ENCODE measurements around the gene AASDH. TPM values are rescaled to one million over a fixed set of nuclear protein-coding genes. Genes with fewer than 3 reads are reported as not detected.

AASDH gene
- total RNA-seq, 1 experiment from 2014 or later: 4.8 TPM

DNA sequence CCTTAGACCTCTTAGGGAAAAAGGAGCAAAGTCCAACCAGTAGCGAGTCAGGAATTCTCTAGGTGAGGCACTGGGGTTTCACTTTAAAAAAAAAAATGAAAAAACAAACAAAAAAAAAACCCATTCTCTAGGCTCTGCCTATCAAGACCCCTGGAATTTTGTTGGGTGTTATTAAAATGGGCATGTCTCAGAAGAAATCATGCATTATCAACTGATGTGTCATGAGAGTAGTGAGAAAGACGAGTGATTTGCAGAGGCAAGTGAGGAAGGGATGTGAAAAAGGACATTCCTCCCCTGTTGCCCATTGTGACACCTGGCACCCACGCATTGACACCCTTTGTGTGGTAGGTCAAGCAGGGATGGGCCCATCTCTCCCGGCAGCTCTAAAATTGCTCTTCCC lies 78.9 kb downstream of the AASDH start:
- Histone ChIP-seq H3K27me3 (no peaks in the 10 kb centered on the region), H3K4me3 (no peak overlapping the region), H3K9me3 (no peaks in the 10 kb centered on the region), H3K36me3 (no peaks in the 10 kb centered on the region)
- no peak for DNase-seq

DNA sequence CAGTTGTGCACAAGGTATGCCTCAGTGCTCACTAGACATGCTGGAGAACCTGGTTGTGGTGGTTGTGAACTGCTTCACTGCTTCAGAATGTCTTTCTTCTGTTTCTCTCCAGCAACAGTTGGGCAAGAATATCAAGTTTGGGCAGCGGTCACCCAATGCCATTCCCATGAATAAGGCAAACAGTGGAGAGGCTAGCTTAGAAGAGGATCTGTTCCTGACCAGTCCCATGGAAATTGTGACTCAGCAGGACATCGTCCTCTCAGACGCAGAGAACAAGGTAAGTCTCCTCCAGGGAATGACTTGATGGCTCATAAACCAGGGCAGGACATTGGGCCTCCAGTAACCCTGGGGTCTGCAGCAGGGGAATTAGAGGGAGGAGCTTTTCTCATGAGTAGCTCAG lies 79.9 kb downstream of the AASDH start:
- no peak for DNase-seq
- no peaks in the 10 kb centered on the region for H3K36me3 ChIP-seq
- no peak overlapping the region for H3K4me3 ChIP-seq
- H3K27me3 ChIP-seq: no peaks in the 10 kb centered on the region
- H3K9me3 ChIP-seq: no peaks in the 10 kb centered on the region

DNA sequence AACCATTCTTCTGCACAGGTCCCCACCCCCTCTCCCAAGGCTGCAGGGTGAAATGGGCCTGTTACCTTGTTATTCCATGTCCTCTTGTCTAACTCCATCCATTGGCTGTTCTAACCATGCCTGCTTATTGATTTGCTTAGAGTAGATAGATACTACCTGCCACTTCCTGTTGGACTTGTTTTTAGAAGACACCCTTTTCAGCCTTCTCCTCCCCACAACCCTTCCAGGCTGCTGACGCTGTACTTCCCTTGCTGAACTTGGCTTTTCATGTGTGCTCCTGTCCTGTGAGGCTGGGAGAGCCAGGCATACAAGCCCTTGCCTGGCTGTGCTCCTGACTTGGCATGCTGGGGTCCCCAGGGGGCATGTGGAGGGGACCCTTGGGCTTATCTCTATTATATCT lies 81.9 kb downstream of the AASDH start:
- H3K4me3 ChIP-seq: no peak overlapping the region
- no peak for DNase-seq
- no peaks in the 10 kb centered on the region for H3K9me3 ChIP-seq
- H3K36me3 ChIP-seq: no peaks in the 10 kb centered on the region
- no peaks in the 10 kb centered on the region for H3K27me3 ChIP-seq

DNA sequence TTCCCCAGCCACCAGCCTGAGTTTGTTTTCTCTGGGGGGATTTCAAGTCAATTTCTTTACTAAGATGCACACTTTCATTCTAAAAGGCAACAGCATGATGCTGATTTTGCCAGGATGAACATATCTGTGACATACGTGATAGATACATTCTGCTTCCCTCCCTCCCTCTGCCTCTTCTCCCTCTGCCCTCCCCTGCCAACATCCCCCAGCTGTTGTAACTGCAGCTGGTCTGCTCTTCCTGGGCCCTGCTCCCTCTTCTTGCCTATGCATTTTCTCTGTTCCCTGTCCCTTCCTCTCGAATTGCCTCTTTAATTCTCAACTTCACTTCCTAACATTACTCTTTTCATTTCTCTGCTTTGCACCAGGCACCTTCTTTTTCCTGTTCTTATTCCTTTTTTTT lies 83.4 kb downstream of the AASDH start:
- no peaks in the 10 kb centered on the region for H3K9me3 ChIP-seq
- no peak overlapping the region for H3K4me3 ChIP-seq
- no peaks in the 10 kb centered on the region for H3K36me3 ChIP-seq
- H3K27me3 ChIP-seq: no peaks in the 10 kb centered on the region
- no peak for DNase-seq

- H3K4me3 ChIP-seq: no peak overlapping the region
- H3K36me3 ChIP-seq: no peaks in the 10 kb centered on the region
- no peak for DNase-seq
- no peaks in the 10 kb centered on the region for H3K27me3 ChIP-seq
- no peaks in the 10 kb centered on the region for H3K9me3 ChIP-seq
Observed at GRCh38 chr4:56302760-56303159, 84.5 kb downstream of the AASDH start.

DNA sequence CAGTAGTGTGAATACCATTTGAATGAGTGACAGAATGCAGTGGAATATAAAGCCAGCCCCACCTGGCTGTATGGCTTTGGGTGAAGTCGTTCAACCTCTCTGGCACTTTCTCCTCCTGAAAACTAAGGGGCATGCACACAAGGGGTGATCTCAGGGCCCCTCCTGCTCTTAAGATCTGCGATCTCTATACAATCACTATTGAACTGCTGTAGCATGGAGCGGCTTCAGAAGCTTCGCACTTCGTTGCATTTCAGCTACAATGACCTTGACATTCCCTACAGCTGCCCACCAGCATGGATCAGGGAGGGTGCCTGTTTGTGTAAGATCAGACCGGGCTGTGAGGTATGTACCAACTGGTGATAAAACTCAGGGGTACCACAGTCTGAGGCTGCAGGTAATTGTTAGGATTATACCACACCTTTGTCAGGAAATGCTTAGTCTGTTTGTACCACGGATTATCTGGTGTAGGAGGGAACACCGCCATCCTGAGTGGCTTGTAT lies 85.2 kb downstream of the AASDH start:
- Histone ChIP-seq H3K27me3 (no peaks in the 10 kb centered on the region), H3K4me3 (no peak overlapping the region), H3K9me3 (no peaks in the 10 kb centered on the region), H3K36me3 (no peaks in the 10 kb centered on the region)
- DNase-seq: no peak

GRCh38 chr4:56301181-56301996 lies 85.9 kb downstream of the AASDH start:
- no peak overlapping the region for H3K4me3 ChIP-seq

GRCh38 chr4:56298236-56298635 lies 89.1 kb downstream of the AASDH start:
- no peak for DNase-seq
- Histone ChIP-seq H3K9me3 (no peaks in the 10 kb centered on the region), H3K36me3 (no peaks in the 10 kb centered on the region)

More at GRCh38 chr4:56301181-56301996, 85.9 kb downstream of the AASDH start:
- peak; percentile 60 for DNase-seq
- no peaks in the 10 kb centered on the region for H3K9me3 ChIP-seq
- H3K27me3 ChIP-seq: no peaks in the 10 kb centered on the region
- no peaks in the 10 kb centered on the region for H3K36me3 ChIP-seq

GRCh38 chr4:56297776-56298175 lies 89.5 kb downstream of the AASDH start:
- Histone ChIP-seq H3K36me3 (no peaks in the 10 kb centered on the region), H3K27me3 (no peaks in the 10 kb centered on the region), H3K9me3 (no peaks in the 10 kb centered on the region), H3K4me3 (no peak overlapping the region)
- DNase-seq: no peak

More at GRCh38 chr4:56298236-56298635, 89.1 kb downstream of the AASDH start:
- no peaks in the 10 kb centered on the region for H3K27me3 ChIP-seq
- H3K4me3 ChIP-seq: no peak overlapping the region

DNA sequence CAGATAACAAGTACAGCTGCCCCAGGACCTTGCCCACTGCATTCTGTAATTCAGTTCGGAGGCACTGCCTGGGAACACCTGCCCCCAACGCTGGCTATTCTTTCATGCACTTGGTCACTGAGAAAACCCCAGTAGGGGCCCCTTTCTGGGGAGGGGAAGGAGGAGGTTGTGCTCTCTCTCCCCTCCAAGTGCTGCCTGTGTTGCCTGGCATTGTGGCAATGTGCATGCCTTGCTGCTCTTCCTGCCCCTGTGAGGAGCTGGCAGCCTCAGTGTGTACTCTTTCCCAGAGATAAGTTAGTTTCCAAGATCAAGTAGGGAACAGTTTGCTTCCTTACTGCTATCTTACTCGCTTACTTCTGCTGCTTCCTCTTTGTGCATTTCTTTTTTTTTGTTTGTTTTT lies 90.8 kb downstream of the AASDH start:
- Histone ChIP-seq H3K4me3 (no peak overlapping the region), H3K36me3 (no peaks in the 10 kb centered on the region), H3K9me3 (no peaks in the 10 kb centered on the region), H3K27me3 (no peaks in the 10 kb centered on the region)
- no peak for DNase-seq

GRCh38 chr4:56293121-56293520 lies 94.2 kb downstream of the AASDH start:
- no peak for DNase-seq

DNA sequence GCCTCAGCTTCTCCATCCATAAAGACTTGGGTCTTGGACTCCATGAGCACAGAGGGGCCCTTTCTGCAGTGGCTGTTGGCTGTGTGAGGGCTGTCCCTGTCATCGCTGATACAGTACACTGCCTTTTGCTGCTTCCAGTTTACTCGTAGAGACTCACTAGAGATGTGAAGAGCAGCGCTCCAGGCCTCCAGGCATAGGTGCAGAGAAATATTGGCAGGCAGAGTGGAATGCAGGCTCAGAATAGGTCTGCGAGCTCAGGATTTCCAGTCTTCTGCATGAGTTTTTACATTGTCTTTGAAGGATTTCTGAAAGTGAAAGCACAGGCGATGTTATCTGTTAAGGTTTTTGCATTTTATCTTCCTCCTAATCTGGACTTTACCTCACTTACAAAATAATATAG lies 97.4 kb downstream of the AASDH start:
- no peak for DNase-seq

More at GRCh38 chr4:56293121-56293520, 94.2 kb downstream of the AASDH start:
- Histone ChIP-seq H3K9me3 (no peaks in the 10 kb centered on the region), H3K36me3 (no peaks in the 10 kb centered on the region), H3K27me3 (no peaks in the 10 kb centered on the region), H3K4me3 (no peak overlapping the region)

GRCh38 chr4:56288663-56289062 lies 98.6 kb downstream of the AASDH start:
- no peak for DNase-seq
- Histone ChIP-seq H3K27me3 (no peaks in the 10 kb centered on the region), H3K4me3 (no peak overlapping the region)

More for the DNA sequence above, 97.4 kb downstream of the AASDH start:
- Histone ChIP-seq H3K27me3 (no peaks in the 10 kb centered on the region), H3K36me3 (no peaks in the 10 kb centered on the region), H3K9me3 (no peaks in the 10 kb centered on the region), H3K4me3 (no peak overlapping the region)

More at GRCh38 chr4:56288663-56289062, 98.6 kb downstream of the AASDH start:
- no peaks in the 10 kb centered on the region for H3K36me3 ChIP-seq
- no peaks in the 10 kb centered on the region for H3K9me3 ChIP-seq

Other genes starting within 250 kb of the AASDH start
- gene PPAT, start 48.1 kb upstream of the AASDH start, total RNA-seq (2014; rRNA removed; shearing (Covaris generic); ENCODE audit: low replicate concordance): 26.5 and 27.7 TPM in 2 replicates
- gene PAICS, start 48.8 kb upstream of the AASDH start, total RNA-seq (2014; rRNA removed; shearing (Covaris generic); ENCODE audit: low replicate concordance): 125 and 176 TPM in 2 replicates
- gene SRP72, start 80.1 kb upstream of the AASDH start, total RNA-seq (2014; rRNA removed; shearing (Covaris generic); ENCODE audit: low replicate concordance): 13.1 and 36.1 TPM in 2 replicates
- gene ARL9, start 118.3 kb upstream of the AASDH start, total RNA-seq (2014; rRNA removed; shearing (Covaris generic); ENCODE audit: low replicate concordance): 0.26 TPM in 1 of 2 replicates, not detected in the other